HCT116 (cell line): ENCODE data around the gene FTSJ3.
"Not testable (repeated sequence)": the region's sequence is repeated elsewhere in the genome, so short reads cannot be mapped to it uniquely, and the experiment has no call there.

Experiments
- ATF3 ChIP-seq: IDR thresholded peaks from 2 replicates; pipeline ENCODE4 v1.6.1; 2012
- CTCF ChIP-seq, 3 experiments: fragments of 200-600 bp in 1 of 3; sonication (generic) in 1 of 3; IDR thresholded peaks in 2 of 3; conservative IDR thresholded peaks in 1 of 3; 2 replicates each; pipeline ENCODE4 v1.5.1; 2012 to 2017; ENCODE audit warnings: low read depth in 2 of 3, low read length in 2 of 3, antibody characterized with exemption in 1 of 3, borderline replicate concordance in 1 of 3, control low read depth in 1 of 3, mild to moderate bottlenecking in 1 of 3, mixed read lengths in 1 of 3, mixed run types in 1 of 3, moderate library complexity in 1 of 3; ENCODE audit not compliant: insufficient read depth in 1 of 3
- SRF ChIP-seq: IDR thresholded peaks from 2 replicates; pipeline ENCODE4 v1.6.1; 2012; ENCODE audit warnings: low read depth
- ZNF274 ChIP-seq: fragments of 200-500 bp; sonication (Bioruptor generic); IDR thresholded peaks from 2 replicates; pipeline ENCODE4 v1.6.1; 2014; ENCODE audit warnings: mild to moderate bottlenecking, low read depth, low read length, inconsistent platforms

GRCh38 chr17:63856425-63856824, 29.0 kb upstream of the FTSJ3 start:
- not testable (repeated sequence) for TF ChIP-seq ZNF274; SRF; ATF3; CTCF (IDR thresholded peaks at IDR 0.05 in 2 of 3, conservative IDR thresholded peaks at IDR 0.05 in 1 of 3; ENCODE audit: borderline replicate concordance in 1 of 3, insufficient read depth in 1 of 3, low read depth in 2 of 3, low read length in 2 of 3)
